Measurements from ENCODE around the gene ZNF574.
A peak's percentile ranks its signal among the peaks of the same experiment; 100 is the strongest.
"Not testable (repeated sequence)": the region's sequence is repeated elsewhere in the genome, so short reads cannot be mapped to it uniquely, and the experiment has no call there.

ZNF574 gene

GRCh38 chr19:42075616-42076379 is at the start of gene ZNF574:
Gene ZNF574 (plus strand): TSS chr19:42076166. CDS start chr19:42078607, 2,441 bp downstream.
- DNase-seq (ENCODE audit: low spot score): peak; percentile 99

- no peak for DNase-seq (ENCODE audit: low spot score)
Measured at GRCh38 chr19:42028304-42029216, 47.4 kb upstream of the ZNF574 start.

GRCh38 chr19:42030645-42031440 is 45.1 kb upstream of the ZNF574 start:
- peak; percentile 15 for DNase-seq (ENCODE audit: low spot score)

GRCh38 chr19:42032431-42032830 is 43.5 kb upstream of the ZNF574 start:
- peak; percentile 85 for DNase-seq (ENCODE audit: low spot score)

- DNase-seq (ENCODE audit: low spot score): no peak
Measured at GRCh38 chr19:42033413-42033812, 42.6 kb upstream of the ZNF574 start.

GRCh38 chr19:42034640-42035391 is 41.1 kb upstream of the ZNF574 start:
- DNase-seq (ENCODE audit: low spot score): peak; percentile 51

- no peak for DNase-seq (ENCODE audit: low spot score)
Measured at GRCh38 chr19:42037649-42038048, 38.3 kb upstream of the ZNF574 start.

- peak; percentile 7 for DNase-seq (ENCODE audit: low spot score)
Measured at GRCh38 chr19:42038666-42039065, 37.3 kb upstream of the ZNF574 start.

- no peak for DNase-seq (ENCODE audit: low spot score)
Measured at GRCh38 chr19:42040031-42040430, 35.9 kb upstream of the ZNF574 start.

- not testable (repeated sequence) for DNase-seq (ENCODE audit: low spot score)
Measured at GRCh38 chr19:42040491-42040890, 35.5 kb upstream of the ZNF574 start.

- no peak for DNase-seq (ENCODE audit: low spot score)
Measured at GRCh38 chr19:42042455-42043170, 33.4 kb upstream of the ZNF574 start.

- no peak for DNase-seq (ENCODE audit: low spot score)
Measured at GRCh38 chr19:42045575-42045974, 30.4 kb upstream of the ZNF574 start.

- DNase-seq (ENCODE audit: low spot score): no peak
Measured at GRCh38 chr19:42048992-42049391, 27.0 kb upstream of the ZNF574 start.

GRCh38 chr19:42051166-42052115 is 24.5 kb upstream of the ZNF574 start:
- DNase-seq (ENCODE audit: low spot score): no peak

GRCh38 chr19:42052241-42052863 is 23.6 kb upstream of the ZNF574 start:
- no peak for DNase-seq (ENCODE audit: low spot score)

- no peak for DNase-seq (ENCODE audit: low spot score)
Measured at GRCh38 chr19:42053037-42053935, 22.7 kb upstream of the ZNF574 start.

- DNase-seq (ENCODE audit: low spot score): no peak
Measured at GRCh38 chr19:42054205-42054604, 21.8 kb upstream of the ZNF574 start.

- no peak for DNase-seq (ENCODE audit: low spot score)
Measured at GRCh38 chr19:42057846-42058245, 18.1 kb upstream of the ZNF574 start.

All from pons (tissue), 1 donor.